GM15510 (cell line): ENCODE results near the gene MAP7D2.

ENCODE experiments used
- POLR2A ChIP-seq: IDR thresholded peaks from 3 replicates; pipeline ENCODE4 v1.6.1; 2011; ENCODE audit warnings: borderline replicate concordance; ENCODE audit not compliant: insufficient read length; ENCODE audit errors: extremely low read depth

The MAP7D2 gene

GRCh38 chrX:20063716-20064351 lies 52.9 kb downstream of the MAP7D2 start:
- TF ChIP-seq POLR2A, result no peak

GRCh38 chrX:20063153-20063552 lies 53.6 kb downstream of the MAP7D2 start:
- TF ChIP-seq POLR2A, result no peak

DNA sequence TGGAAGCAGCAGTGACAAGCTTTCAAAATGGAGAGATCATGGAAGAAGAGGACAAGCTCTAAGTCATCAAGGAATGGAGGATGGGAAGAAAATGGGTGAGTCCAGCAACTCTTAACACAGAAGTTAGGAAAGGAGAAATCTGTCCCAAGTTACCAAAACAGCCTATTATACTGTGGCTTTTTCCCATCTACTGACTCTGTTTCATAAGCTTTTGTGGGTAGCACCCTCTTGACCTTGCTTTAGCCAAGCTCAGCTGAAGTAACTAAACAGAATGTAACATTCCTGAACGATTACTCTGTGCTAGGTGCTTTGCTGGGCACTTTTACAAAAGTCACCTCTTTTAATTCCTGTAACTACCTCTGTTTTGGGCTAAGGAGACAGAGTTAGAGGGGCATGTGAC lies 54.9 kb downstream of the MAP7D2 start:
- no peak for TF ChIP-seq POLR2A

GRCh38 chrX:20060961-20061748 lies 55.6 kb downstream of the MAP7D2 start:
- TF ChIP-seq POLR2A, result no peak

GRCh38 chrX:20059467-20060128 lies 57.1 kb downstream of the MAP7D2 start:
- no peak for TF ChIP-seq POLR2A

DNA sequence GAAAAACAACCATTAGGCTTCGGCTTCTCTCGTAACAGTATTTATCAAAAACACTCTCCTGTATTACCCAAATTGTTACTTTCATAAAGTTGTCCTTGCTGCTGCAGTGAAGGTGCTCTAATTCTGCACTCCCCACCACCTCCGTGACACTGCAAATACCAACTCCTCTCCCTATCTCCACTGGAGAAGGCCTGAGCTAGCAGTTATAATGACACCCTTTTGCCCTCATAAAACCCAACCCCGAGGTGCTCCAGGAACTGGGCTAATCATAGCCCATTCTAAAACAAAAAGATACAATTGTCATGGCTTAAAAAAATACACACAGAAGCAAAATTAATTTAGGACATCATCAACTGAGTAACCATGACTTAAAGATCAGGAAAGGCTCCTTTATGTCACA lies 59.2 kb downstream of the MAP7D2 start:
- no peak for TF ChIP-seq POLR2A

DNA sequence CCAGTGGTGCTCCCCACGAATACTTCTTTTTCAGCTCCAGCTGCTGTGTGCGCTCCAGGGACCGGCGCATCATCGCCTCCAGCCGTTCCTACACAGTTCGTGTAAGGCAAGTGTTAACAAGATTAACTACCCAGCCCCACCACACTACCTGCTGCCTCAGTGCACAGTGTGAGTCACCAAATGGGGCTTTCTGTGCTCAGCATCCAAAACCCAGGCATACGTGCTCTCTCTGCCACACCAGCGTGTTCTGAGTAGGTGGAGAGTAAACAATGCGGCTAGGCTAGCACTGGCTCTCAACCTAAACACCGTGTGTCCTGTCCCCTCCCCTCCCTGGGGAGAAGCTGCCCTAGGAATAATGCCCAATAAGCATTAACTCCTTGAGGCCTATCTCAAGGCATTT lies 60.0 kb downstream of the MAP7D2 start:
- TF ChIP-seq POLR2A, result no peak

- TF ChIP-seq POLR2A, result no peak
Measured at GRCh38 chrX:20053537-20053936, 63.2 kb downstream of the MAP7D2 start.

GRCh38 chrX:20046864-20047263 lies 69.8 kb downstream of the MAP7D2 start:
- TF ChIP-seq POLR2A, result no peak

GRCh38 chrX:20046223-20046622 lies 70.5 kb downstream of the MAP7D2 start:
- TF ChIP-seq POLR2A, result no peak

DNA sequence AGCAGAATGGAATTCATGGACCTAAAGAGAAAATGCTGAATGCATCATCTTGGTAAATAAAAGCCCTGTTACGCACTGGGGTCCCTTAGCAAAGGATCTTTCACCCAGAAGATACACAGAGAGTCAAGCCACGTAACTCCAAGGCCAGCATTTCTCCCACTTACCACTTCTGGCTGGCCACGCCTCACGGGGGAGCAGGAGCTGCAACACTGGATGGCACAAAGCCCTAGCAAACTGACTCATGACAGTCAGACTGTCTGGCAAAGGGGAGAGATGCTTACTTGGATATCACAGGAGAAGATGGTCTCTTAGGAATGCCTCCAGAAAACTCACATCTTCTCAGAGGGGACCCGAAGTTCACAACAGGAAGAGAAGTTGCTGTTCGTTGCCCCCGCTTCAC lies 74.5 kb downstream of the MAP7D2 start:
- TF ChIP-seq POLR2A, result no peak

DNA sequence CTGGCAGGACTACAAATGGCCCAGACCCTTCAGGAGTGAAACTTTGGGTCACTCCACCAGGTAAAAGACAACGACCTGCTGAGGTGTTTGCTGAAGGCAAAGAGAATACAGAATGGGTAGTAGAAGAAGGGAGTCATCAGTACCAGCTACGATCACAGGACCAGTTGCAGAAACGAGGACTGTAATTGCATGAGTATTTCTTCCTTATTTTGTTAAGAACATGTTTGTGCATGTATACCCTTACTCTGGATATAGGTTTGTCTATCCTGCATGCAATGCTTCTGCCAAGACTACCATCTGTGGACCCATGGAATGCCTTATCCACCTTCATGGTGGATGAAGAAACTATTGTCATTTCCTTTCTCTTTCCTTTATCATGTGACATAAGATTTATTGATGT lies 77.7 kb downstream of the MAP7D2 start:
- no peak for TF ChIP-seq POLR2A

DNA sequence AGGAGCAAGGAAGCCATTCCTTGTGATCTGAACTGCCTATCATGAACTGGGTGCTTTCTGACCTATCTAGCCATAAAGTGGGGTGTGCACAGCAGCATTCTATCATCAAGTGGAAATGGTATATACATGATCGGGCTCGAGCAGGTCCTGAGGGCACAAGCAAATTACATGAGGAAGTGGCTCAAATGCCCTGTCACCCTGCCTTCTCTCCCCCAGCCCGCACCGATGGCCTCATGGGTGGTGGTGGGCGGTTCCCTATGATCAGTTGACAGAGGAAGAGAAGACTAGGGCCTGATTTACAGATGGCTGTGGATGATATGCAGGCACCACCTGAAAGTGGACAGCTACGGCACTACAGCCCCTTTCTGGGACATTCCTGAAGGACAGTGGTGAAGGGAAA lies 79.5 kb downstream of the MAP7D2 start:
- TF ChIP-seq POLR2A, result no peak

DNA sequence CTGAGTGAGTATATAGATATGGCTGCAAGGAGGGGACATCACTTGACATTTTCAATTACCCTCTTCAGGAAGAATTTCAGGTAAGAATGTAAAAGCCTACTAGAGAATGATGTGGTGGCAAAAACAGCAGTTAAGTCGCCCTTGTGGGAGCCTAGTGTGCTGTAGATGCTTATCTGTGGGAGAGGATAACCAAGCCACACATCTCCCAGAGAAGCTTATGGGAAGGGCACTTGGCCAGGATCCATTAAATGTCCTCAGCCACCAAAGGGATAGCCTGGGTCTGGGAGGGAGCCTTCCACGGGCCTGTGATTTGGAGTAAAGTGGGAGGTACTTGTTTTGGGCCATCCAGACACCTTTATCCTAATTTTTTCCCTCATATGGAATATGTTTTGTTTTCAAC lies 84.5 kb downstream of the MAP7D2 start:
- TF ChIP-seq POLR2A, result no peak

- TF ChIP-seq POLR2A, result no peak
Measured at GRCh38 chrX:20029728-20030127, 87.0 kb downstream of the MAP7D2 start.

- TF ChIP-seq POLR2A, result no peak
Measured at GRCh38 chrX:20028588-20028987, 88.1 kb downstream of the MAP7D2 start.
